K562 (cell line): Measurements from ENCODE around the gene CNKSR1. TPM values are rescaled to one million over a fixed set of nuclear protein-coding genes. Genes with fewer than 3 reads are reported as not detected.

Experiments used
- CXXC5 ChIP-seq: fragments of 250-450 bp; sonication (Bioruptor Pico); IDR thresholded peaks from 2 replicates; pipeline ENCODE4 v1.8.0; 2022; ENCODE audit warnings: inconsistent platforms, mild to moderate bottlenecking, moderate library complexity
- ELF1 ChIP-seq: fragments of 200-800 bp; sonication (Bioruptor generic); IDR thresholded peaks from 2 replicates; pipeline ENCODE4 v1.6.1; 2016; ENCODE audit warnings: missing genetic modification characterization, missing compliant biosample characterization
- SMAD4 ChIP-seq: fragments of 250-450 bp; sonication (Bioruptor Pico); conservative IDR thresholded peaks from 2 replicates; pipeline ENCODE4 v1.8.0; 2021; ENCODE audit warnings: inconsistent platforms, mild to moderate bottlenecking, moderate library complexity
- SRSF9 ChIP-seq: fragments of 200-400 bp; formaldehyde crosslinking; IDR thresholded peaks from 2 replicates; pipeline ENCODE4 v1.6.1; 2017; ENCODE audit warnings: low read depth, low read length, borderline replicate concordance
- WHSC1 ChIP-seq: IDR thresholded peaks from one replicate; pipeline ENCODE4 v1.6.1; 2012; ENCODE audit warnings: low read length, control low read depth, inconsistent platforms
- ZNF217 ChIP-seq: sonication (generic); formaldehyde crosslinking; IDR thresholded peaks from 2 replicates; pipeline ENCODE4 v1.8.0; 2022; ENCODE audit warnings: mild to moderate bottlenecking, missing genetic modification reagents
- ZNF239 ChIP-seq: fragments of 250-450 bp; sonication (Bioruptor Pico); IDR thresholded peaks from 2 replicates; pipeline ENCODE4 v1.4.0; 2020; ENCODE audit warnings: mild to moderate bottlenecking
- ZNF764 ChIP-seq: fragments of 250-450 bp; sonication (Bioruptor Pico); IDR thresholded peaks from 2 replicates; pipeline ENCODE4 v1.4.0; 2020; ENCODE audit warnings: low read depth, mild to moderate bottlenecking, moderate library complexity
- ZNF778 ChIP-seq: fragments of 450-650 bp; formaldehyde crosslinking; IDR thresholded peaks from 2 replicates; pipeline ENCODE4 v1.4.0; 2020; ENCODE audit warnings: mild to moderate bottlenecking, moderate library complexity
- polyA plus RNA-seq, 8 experiments: library from polyadenylated mRNA; depleted of rRNA in 4 of 8; stranded (reverse) in 5 of 8; unstranded in 3 of 8; fragments of >200 nt; fragmentation: Nextera tagmentation in 2 of 8; fragmentation: Illumina TruSeq in 1 of 8; extraction: Ambion mirVana in 2 of 8; extraction: Trizol in 1 of 8; gene quantifications; 2 replicates each; pipeline versions ENCODE4 v1.2.1 to v1.2.3, GENCODE V29; 2011 to 2014; ENCODE audit warnings: inconsistent platforms in 1 of 8, missing spikeins in 1 of 8
- total RNA-seq, 7 experiments: library from RNA; depleted of rRNA in 6 of 7; stranded (reverse); fragments of >200 nt in 6 of 7; fragmentation: Illumina TruSeq in 2 of 7; extraction: Trizol in 2 of 7; gene quantifications; 2 replicates each; pipeline versions ENCODE4 v1.2.1 to v1.2.3, GENCODE V29; 2011 to 2021; ENCODE audit warnings: low replicate concordance in 1 of 7
- TF ChIP-seq, protein P1 (sequence below): fragments of 450-650 bp; IDR thresholded peaks from 2 replicates; pipeline ENCODE4 v1.6.1; 2016; ENCODE audit warnings: low read depth
- TF ChIP-seq, protein P2 (sequence below), 2 experiments: IDR thresholded peaks in 1 of 2; conservative IDR thresholded peaks in 1 of 2; 2 replicates each; pipeline ENCODE4 v1.6.1; 2016; ENCODE audit warnings: low read depth in 2 of 2, mild to moderate bottlenecking in 1 of 2, missing compliant biosample characterization in 1 of 2, missing genetic modification characterization in 1 of 2, moderate library complexity in 1 of 2
- TF ChIP-seq, protein P3 (sequence below), 2 experiments: fragments of 450-650 bp; conservative IDR thresholded peaks; 2 replicates each; pipeline ENCODE4 v1.6.1; 2017; ENCODE audit warnings: mild to moderate bottlenecking in 2 of 2, moderate library complexity in 2 of 2
- TF ChIP-seq, protein P4 (sequence below), 2 experiments: fragments of 450-650 bp; IDR thresholded peaks; 2 replicates each; pipeline ENCODE4 v1.6.1; 2016

The CNKSR1 gene
- total and polyA plus RNA-seq, 9 of the 15 experiments (the other 6 are each of a cell fraction or from before 2014, with no cell fraction given), result 0.03 to 2.8 (median 1.1) TPM

DNA sequence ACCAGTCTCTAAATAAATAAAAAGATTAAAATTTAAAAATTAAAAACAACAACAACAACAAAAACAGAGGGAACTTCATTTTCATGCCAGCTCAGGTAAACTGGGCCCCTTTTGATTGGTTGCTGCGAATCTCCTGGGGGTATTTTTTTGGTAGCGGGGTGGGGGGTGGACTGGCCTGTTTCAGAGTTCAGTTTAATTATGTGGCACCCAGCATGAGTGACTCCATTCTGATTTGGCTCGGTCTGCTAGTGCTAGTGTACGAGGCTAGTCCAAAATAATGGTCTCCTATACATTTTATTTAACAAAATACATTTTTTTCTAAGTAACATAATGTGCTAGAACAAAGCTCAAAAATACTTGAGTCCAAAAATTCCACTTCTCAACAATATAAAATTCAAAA, 47.5 kb upstream of the CNKSR1 start (continued):
- TF ChIP-seq, protein P1, sequence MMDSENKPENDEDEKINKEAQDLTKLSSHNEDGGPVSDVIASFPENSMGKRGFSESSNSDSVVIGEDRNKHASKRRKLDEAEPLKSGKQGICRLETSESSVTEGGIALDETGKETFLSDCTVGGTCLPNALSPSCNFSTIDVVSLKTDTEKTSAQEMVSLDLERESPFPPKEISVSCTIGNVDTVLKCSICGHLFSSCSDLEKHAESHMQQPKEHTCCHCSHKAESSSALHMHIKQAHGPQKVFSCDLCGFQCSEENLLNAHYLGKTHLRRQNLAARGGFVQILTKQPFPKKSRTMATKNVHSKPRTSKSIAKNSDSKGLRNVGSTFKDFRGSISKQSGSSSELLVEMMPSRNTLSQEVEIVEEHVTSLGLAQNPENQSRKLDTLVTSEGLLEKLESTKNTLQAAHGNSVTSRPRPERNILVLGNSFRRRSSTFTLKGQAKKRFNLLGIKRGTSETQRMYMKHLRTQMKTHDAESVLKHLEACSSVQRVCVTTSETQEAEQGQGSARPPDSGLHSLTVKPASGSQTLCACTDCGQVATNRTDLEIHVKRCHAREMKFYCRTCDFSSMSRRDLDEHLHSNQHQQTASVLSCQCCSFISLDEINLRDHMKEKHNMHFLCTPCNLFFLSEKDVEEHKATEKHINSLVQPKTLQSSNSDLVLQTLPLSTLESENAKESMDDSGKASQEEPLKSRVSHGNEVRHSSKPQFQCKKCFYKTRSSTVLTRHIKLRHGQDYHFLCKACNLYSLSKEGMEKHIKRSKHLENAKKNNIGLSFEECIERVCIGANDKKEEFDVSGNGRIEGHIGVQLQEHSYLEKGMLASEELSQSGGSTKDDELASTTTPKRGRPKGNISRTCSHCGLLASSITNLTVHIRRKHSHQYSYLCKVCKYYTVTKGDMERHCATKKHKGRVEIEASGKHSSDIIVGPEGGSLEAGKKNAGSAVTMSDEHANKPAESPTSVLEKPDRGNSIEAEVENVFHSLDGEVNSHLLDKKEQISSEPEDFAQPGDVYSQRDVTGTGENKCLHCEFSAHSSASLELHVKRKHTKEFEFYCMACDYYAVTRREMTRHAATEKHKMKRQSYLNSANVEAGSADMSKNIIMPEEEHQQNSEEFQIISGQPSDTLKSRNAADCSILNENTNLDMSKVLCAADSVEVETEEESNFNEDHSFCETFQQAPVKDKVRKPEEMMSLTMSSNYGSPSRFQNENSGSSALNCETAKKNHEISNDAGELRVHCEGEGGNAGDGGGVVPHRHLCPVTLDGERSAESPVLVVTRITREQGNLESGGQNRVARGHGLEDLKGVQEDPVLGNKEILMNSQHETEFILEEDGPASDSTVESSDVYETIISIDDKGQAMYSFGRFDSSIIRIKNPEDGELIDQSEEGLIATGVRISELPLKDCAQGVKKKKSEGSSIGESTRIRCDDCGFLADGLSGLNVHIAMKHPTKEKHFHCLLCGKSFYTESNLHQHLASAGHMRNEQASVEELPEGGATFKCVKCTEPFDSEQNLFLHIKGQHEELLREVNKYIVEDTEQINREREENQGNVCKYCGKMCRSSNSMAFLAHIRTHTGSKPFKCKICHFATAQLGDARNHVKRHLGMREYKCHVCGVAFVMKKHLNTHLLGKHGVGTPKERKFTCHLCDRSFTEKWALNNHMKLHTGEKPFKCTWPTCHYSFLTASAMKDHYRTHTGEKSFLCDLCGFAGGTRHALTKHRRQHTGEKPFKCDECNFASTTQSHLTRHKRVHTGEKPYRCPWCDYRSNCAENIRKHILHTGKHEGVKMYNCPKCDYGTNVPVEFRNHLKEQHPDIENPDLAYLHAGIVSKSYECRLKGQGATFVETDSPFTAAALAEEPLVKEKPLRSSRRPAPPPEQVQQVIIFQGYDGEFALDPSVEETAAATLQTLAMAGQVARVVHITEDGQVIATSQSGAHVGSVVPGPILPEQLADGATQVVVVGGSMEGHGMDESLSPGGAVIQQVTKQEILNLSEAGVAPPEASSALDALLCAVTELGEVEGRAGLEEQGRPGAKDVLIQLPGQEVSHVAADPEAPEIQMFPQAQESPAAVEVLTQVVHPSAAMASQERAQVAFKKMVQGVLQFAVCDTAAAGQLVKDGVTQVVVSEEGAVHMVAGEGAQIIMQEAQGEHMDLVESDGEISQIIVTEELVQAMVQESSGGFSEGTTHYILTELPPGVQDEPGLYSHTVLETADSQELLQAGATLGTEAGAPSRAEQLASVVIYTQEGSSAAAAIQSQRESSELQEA, result no peak
- TF ChIP-seq, protein P2, sequence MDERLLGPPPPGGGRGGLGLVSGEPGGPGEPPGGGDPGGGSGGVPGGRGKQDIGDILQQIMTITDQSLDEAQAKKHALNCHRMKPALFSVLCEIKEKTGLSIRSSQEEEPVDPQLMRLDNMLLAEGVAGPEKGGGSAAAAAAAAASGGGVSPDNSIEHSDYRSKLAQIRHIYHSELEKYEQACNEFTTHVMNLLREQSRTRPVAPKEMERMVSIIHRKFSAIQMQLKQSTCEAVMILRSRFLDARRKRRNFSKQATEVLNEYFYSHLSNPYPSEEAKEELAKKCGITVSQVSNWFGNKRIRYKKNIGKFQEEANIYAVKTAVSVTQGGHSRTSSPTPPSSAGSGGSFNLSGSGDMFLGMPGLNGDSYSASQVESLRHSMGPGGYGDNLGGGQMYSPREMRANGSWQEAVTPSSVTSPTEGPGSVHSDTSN (CRISPR knock-in tag; IDR thresholded peaks at IDR 0.05; ENCODE audit: low read depth), result no peak
- TF ChIP-seq, protein P2 (tag; conservative IDR thresholded peaks at IDR 0.05; ENCODE audit: low read depth), result no peak
- TF ChIP-seq CXXC5, result 0 out of 2 replicates have a peak, but pooled peaks have one; percentile 14
- no peak for TF ChIP-seq ZNF778 (CRISPR knock-in tag)
- TF ChIP-seq, protein P3, sequence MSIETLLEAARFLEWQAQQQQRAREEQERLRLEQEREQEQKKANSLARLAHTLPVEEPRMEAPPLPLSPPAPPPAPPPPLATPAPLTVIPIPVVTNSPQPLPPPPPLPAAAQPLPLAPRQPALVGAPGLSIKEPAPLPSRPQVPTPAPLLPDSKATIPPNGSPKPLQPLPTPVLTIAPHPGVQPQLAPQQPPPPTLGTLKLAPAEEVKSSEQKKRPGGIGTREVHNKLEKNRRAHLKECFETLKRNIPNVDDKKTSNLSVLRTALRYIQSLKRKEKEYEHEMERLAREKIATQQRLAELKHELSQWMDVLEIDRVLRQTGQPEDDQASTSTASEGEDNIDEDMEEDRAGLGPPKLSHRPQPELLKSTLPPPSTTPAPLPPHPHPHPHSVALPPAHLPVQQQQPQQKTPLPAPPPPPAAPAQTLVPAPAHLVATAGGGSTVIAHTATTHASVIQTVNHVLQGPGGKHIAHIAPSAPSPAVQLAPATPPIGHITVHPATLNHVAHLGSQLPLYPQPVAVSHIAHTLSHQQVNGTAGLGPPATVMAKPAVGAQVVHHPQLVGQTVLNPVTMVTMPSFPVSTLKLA (conservative IDR thresholded peaks at IDR 0.05), result no peak
- no peak for TF ChIP-seq ZNF764 (CRISPR knock-in tag)
- no peak for TF ChIP-seq ELF1 (tag)
- no peak for TF ChIP-seq WHSC1
- no peak for TF ChIP-seq ZNF217 (CRISPR knock-in tag)
- no peak; the same call in 1 of the 2 replicates for TF ChIP-seq SMAD4
- peak; percentile 57; the same call in 1 of the 2 replicates for TF ChIP-seq ZNF239
- TF ChIP-seq SRSF9, result no peak
- TF ChIP-seq, protein P4, sequence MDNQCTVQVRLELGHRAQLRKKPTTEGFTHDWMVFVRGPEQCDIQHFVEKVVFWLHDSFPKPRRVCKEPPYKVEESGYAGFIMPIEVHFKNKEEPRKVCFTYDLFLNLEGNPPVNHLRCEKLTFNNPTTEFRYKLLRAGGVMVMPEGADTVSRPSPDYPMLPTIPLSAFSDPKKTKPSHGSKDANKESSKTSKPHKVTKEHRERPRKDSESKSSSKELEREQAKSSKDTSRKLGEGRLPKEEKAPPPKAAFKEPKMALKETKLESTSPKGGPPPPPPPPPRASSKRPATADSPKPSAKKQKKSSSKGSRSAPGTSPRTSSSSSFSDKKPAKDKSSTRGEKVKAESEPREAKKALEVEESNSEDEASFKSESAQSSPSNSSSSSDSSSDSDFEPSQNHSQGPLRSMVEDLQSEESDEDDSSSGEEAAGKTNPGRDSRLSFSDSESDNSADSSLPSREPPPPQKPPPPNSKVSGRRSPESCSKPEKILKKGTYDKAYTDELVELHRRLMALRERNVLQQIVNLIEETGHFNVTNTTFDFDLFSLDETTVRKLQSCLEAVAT (IDR thresholded peaks at IDR 0.05), result no peak
